SK-N-SH treated with all-trans-retinoic acid at 6 μM for 48 hours (cell line): Measurements from ENCODE around the gene RWDD4.

ENCODE experiments used
- ATAC-seq: fragments of 200-7000 bp; cut with Tn5 transposase; 3 replicates; pipeline ENCODE4 v1.9.1; 2020; ENCODE audit warnings: mild to moderate bottlenecking, moderate library complexity
- ARNTL ChIP-seq: fragments of 450-650 bp; formaldehyde crosslinking; IDR thresholded peaks from 2 replicates; pipeline ENCODE4 v1.5.0; 2020; ENCODE audit warnings: low read depth, mild to moderate bottlenecking, moderate library complexity, borderline replicate concordance
- BACH2 ChIP-seq: fragments of 250-450 bp; sonication (Bioruptor Pico); IDR thresholded peaks from 2 replicates; pipeline ENCODE4 v1.9.0; 2021; ENCODE audit warnings: mild to moderate bottlenecking, borderline replicate concordance
- CREB5 ChIP-seq: fragments of 250-450 bp; sonication (Bioruptor Pico); IDR thresholded peaks from 2 replicates; pipeline ENCODE4 v1.5.1; 2020; ENCODE audit warnings: low read depth, mild to moderate bottlenecking, moderate library complexity
- CSDC2 ChIP-seq: fragments of 250-450 bp; sonication (Bioruptor Pico); IDR thresholded peaks from 2 replicates; pipeline ENCODE4 v1.5.0; 2020; ENCODE audit warnings: mild to moderate bottlenecking, moderate library complexity
- CSRNP3 ChIP-seq: fragments of 250-450 bp; sonication (Bioruptor Pico); IDR thresholded peaks from 2 replicates; pipeline ENCODE4 v1.5.1; 2021; ENCODE audit warnings: mild to moderate bottlenecking, moderate library complexity
- GLIS3 ChIP-seq: fragments of 250-450 bp; sonication (Bioruptor Pico); IDR thresholded peaks from 2 replicates; pipeline ENCODE4 v1.5.0; 2020; ENCODE audit warnings: mild to moderate bottlenecking, moderate library complexity
- ISL1 ChIP-seq: fragments of 250-450 bp; sonication (Bioruptor Pico); IDR thresholded peaks from 2 replicates; pipeline ENCODE4 v2.1.2; 2022; ENCODE audit warnings: mild to moderate bottlenecking, moderate library complexity
- POU6F1 ChIP-seq: fragments of 250-450 bp; sonication (Bioruptor Pico); IDR thresholded peaks from 2 replicates; pipeline ENCODE4 v1.8.0; 2021; ENCODE audit warnings: low read depth, mild to moderate bottlenecking, moderate library complexity, borderline replicate concordance
- RARB ChIP-seq: fragments of 250-450 bp; sonication (Bioruptor Pico); IDR thresholded peaks from 2 replicates; pipeline ENCODE4 v1.8.0; 2021; ENCODE audit warnings: mild to moderate bottlenecking, moderate library complexity
- SNAI2 ChIP-seq: fragments of 250-450 bp; sonication (Bioruptor Pico); IDR thresholded peaks from 2 replicates; pipeline ENCODE4 v1.5.0; 2020; ENCODE audit warnings: mild to moderate bottlenecking, moderate library complexity
- TCF4 ChIP-seq: fragments of 250-450 bp; sonication (Bioruptor Pico); IDR thresholded peaks from 2 replicates; pipeline ENCODE4 v1.8.0; 2021; ENCODE audit warnings: mild to moderate bottlenecking, moderate library complexity, borderline replicate concordance
- TOX ChIP-seq: fragments of 250-450 bp; sonication (Bioruptor Pico); IDR thresholded peaks from 2 replicates; pipeline ENCODE4 v1.8.0; 2021; ENCODE audit warnings: mild to moderate bottlenecking, moderate library complexity, borderline replicate concordance
- ZFP3 ChIP-seq: fragments of 250-450 bp; sonication (Bioruptor Pico); IDR thresholded peaks from 2 replicates; pipeline ENCODE4 v1.5.0; 2020; ENCODE audit warnings: mild to moderate bottlenecking, moderate library complexity
- ZFP30 ChIP-seq: fragments of 450-650 bp; formaldehyde crosslinking; IDR thresholded peaks from 2 replicates; pipeline ENCODE4 v1.5.0; 2022; ENCODE audit warnings: mild to moderate bottlenecking, moderate library complexity
- ZNF565 ChIP-seq: fragments of 450-650 bp; formaldehyde crosslinking; conservative IDR thresholded peaks from 2 replicates; pipeline ENCODE4 v1.5.0; 2020; ENCODE audit warnings: low read depth, mild to moderate bottlenecking, moderate library complexity
- ZNF70 ChIP-seq: fragments of 450-650 bp; formaldehyde crosslinking; IDR thresholded peaks from 2 replicates; pipeline ENCODE4 v1.5.0; 2020; ENCODE audit warnings: mild to moderate bottlenecking, moderate library complexity
- ZNF8 ChIP-seq: fragments of 450-650 bp; formaldehyde crosslinking; IDR thresholded peaks from 2 replicates; pipeline ENCODE4 v1.5.0; 2020; ENCODE audit warnings: mild to moderate bottlenecking, moderate library complexity
- TF ChIP-seq, protein P1 (sequence below): fragments of 250-450 bp; sonication (Bioruptor Pico); IDR thresholded peaks from 2 replicates; pipeline ENCODE4 v1.5.0; 2020; ENCODE audit warnings: mild to moderate bottlenecking, moderate library complexity
- TF ChIP-seq, protein P2 (sequence below): fragments of 250-450 bp; sonication (Bioruptor Pico); IDR thresholded peaks from 2 replicates; pipeline ENCODE4 v1.8.0; 2020; ENCODE audit warnings: mild to moderate bottlenecking, moderate library complexity, borderline replicate concordance

RWDD4 gene

GRCh38 chr4:183636503-183636902 lies 22.5 kb downstream of the RWDD4 start (continued):
- TF ChIP-seq, protein P1, sequence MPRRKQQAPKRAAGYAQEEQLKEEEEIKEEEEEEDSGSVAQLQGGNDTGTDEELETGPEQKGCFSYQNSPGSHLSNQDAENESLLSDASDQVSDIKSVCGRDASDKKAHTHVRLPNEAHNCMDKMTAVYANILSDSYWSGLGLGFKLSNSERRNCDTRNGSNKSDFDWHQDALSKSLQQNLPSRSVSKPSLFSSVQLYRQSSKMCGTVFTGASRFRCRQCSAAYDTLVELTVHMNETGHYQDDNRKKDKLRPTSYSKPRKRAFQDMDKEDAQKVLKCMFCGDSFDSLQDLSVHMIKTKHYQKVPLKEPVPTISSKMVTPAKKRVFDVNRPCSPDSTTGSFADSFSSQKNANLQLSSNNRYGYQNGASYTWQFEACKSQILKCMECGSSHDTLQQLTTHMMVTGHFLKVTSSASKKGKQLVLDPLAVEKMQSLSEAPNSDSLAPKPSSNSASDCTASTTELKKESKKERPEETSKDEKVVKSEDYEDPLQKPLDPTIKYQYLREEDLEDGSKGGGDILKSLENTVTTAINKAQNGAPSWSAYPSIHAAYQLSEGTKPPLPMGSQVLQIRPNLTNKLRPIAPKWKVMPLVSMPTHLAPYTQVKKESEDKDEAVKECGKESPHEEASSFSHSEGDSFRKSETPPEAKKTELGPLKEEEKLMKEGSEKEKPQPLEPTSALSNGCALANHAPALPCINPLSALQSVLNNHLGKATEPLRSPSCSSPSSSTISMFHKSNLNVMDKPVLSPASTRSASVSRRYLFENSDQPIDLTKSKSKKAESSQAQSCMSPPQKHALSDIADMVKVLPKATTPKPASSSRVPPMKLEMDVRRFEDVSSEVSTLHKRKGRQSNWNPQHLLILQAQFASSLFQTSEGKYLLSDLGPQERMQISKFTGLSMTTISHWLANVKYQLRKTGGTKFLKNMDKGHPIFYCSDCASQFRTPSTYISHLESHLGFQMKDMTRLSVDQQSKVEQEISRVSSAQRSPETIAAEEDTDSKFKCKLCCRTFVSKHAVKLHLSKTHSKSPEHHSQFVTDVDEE (CRISPR knock-in tag), result no peak
- TF ChIP-seq CREB5 (CRISPR knock-in tag), result no peak
- no peak for TF ChIP-seq ZFP3 (CRISPR knock-in tag)
- TF ChIP-seq ZNF8 (CRISPR knock-in tag), result no peak

GRCh38 chr4:183635741-183636140 lies 23.2 kb downstream of the RWDD4 start:
- ATAC-seq, result no peak
- TF ChIP-seq ZFP3 (CRISPR knock-in tag) (no peak), CSRNP3 (CRISPR knock-in tag) (no peak), RARB (CRISPR knock-in tag) (no peak), ISL1 (CRISPR knock-in tag) (no peak), TOX (CRISPR knock-in tag) (no peak), ZNF70 (no peak), BACH2 (CRISPR knock-in tag) (no peak), POU6F1 (CRISPR knock-in tag) (no peak), GLIS3 (CRISPR knock-in tag) (no peak), CSDC2 (no peak), TCF4 (CRISPR knock-in tag) (no peak), ZNF565 (CRISPR knock-in tag) (no peak), ZFP30 (CRISPR knock-in tag) (no peak), ZNF8 (CRISPR knock-in tag) (no peak), ARNTL (CRISPR knock-in tag) (no peak), SNAI2 (no peak), CREB5 (CRISPR knock-in tag) (no peak)
- TF ChIP-seq, protein P1 (CRISPR knock-in tag), result no peak
- TF ChIP-seq, protein P2, sequence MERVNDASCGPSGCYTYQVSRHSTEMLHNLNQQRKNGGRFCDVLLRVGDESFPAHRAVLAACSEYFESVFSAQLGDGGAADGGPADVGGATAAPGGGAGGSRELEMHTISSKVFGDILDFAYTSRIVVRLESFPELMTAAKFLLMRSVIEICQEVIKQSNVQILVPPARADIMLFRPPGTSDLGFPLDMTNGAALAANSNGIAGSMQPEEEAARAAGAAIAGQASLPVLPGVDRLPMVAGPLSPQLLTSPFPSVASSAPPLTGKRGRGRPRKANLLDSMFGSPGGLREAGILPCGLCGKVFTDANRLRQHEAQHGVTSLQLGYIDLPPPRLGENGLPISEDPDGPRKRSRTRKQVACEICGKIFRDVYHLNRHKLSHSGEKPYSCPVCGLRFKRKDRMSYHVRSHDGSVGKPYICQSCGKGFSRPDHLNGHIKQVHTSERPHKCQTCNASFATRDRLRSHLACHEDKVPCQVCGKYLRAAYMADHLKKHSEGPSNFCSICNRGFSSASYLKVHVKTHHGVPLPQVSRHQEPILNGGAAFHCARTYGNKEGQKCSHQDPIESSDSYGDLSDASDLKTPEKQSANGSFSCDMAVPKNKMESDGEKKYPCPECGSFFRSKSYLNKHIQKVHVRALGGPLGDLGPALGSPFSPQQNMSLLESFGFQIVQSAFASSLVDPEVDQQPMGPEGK (CRISPR knock-in tag), result no peak
- TF ChIP-seq, all 23 proteins: peak for 0
